GM18498 (cell line): ENCODE data around the gene ETV2.
"Not testable (repeated sequence)": the region's sequence is repeated elsewhere in the genome, so short reads cannot be mapped to it uniquely, and the experiment has no call there.

Source experiments
- ATAC-seq: cut with Tn5 transposase; IDR thresholded peaks from one replicate; pipeline ENCODE4 v1.9.1; 2021; ENCODE audit warnings: mild to moderate bottlenecking, moderate library complexity; ENCODE audit not compliant: unreplicated experiment

ETV2 gene

GRCh38 chr19:35655600-35655999, 14.1 kb downstream of the ETV2 start:
- ATAC-seq = no peak

- ATAC-seq = no peak
These were observed 15.2 kb downstream of the ETV2 start for GRCh38 chr19:35656700-35657099.

DNA sequence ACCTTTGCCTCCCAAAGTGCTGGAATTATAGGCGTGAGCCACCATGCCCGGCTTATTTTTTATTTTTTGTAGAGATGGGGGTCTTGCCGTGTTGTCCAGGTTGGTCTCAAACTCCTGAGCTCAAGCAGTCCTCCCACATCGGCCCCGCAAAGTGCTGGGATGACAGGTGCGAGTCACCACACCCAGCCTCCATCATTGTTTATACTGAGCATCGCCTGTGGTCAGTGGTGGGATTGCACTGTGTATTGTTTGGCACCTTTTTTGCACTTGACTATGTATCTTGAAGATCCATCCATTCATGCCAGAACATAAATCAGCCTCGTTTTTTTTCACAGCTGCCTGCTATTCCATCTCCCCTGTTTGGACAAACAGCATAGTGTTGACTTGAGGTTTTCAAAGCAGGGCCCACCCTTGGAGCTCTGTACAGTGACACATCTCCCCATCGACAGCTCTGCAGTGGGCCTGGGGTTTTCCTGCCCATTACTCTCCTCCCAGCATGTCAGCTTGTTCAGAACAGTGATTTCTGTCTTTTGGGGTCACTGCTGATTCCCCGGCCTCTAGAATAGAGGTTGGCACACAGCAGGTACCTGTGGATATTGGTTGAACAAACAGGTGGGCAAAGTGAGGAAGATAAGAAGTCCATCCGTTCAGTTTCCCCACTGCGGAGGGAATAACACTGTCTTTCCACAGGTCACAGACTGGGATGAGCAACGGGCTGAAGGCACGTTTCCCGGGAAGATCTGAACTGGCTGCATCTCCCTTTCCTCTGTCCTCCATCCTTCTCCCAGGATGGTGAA, 16.6 kb downstream of the ETV2 start:
- no peak for ATAC-seq

GRCh38 chr19:35661995-35662340, 20.4 kb downstream of the ETV2 start:
- no peak for ATAC-seq

- no peak for ATAC-seq
These were observed 22.4 kb downstream of the ETV2 start for GRCh38 chr19:35663981-35664380.

DNA sequence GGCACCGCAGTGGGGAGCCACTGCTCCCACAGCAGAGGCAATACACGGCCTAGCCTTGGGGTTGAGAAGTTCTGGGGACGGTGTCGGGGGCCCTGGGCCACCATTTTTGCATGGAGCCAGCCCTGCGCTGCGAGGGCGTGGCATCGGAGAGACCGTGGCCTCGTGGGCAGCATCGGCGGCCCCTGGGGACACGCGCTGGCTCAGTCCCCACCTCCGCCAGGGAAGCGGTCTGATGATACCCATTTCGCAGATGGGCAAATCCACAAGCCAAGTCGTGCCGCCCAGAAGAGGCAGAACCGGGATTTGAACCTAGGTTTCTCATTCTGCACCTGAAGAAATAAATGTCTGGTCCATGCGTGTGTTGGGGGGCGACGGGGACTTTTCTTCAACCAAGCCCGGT, 23.6 kb downstream of the ETV2 start:
- ATAC-seq = no peak

DNA sequence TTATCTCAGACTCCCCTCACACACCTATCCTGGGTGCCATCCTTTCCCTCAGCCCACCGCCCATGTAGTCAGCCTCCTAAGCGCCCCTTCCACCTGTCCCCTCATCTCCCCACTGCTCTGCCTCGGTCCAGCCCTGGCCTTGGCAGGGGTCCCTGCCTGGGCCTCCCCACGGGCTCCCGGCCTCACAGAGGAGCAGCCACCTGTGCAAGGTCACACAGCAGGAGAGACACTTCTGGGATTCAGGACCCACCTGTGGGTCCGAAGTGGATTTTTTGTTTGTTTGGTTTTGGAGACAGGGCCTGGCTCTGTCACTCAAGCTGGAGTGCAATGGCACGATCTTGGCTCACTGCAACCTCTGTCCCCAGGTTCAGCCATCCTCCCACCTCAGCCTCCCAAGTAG, 24.1 kb downstream of the ETV2 start:
- no peak for ATAC-seq

- no peak for ATAC-seq
These were observed 24.8 kb downstream of the ETV2 start, which contains the start of gene UPK1A for GRCh38 chr19:35666251-35666913. UPK1A (plus strand) TSS chr19:35666517; CDS start chr19:35666813, 296 bp downstream.

GRCh38 chr19:35669566-35669965, 28.0 kb downstream of the ETV2 start:
- no peak for ATAC-seq

- no peak for ATAC-seq
These were observed 28.4 kb downstream of the ETV2 start for GRCh38 chr19:35669974-35670373.

DNA sequence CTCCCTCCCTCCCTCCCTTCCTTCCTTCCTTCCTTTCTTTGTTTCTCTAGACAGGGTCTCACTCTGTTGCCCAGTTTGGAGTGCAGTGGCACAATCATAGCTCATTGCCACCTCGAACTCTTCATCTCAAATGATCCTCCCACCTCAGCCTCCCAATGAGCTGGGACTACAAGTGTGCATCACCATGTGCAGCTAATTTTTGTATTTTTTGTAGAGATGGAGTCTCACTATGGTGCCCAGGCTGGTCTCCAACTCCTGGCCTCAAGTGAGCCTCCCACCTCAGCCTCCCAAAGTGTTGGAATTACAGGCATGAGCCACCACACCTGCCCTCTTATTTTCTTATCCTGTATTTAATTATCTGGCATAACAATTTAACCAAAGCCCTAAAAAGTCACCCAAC, 29.1 kb downstream of the ETV2 start:
- no peak for ATAC-seq

DNA sequence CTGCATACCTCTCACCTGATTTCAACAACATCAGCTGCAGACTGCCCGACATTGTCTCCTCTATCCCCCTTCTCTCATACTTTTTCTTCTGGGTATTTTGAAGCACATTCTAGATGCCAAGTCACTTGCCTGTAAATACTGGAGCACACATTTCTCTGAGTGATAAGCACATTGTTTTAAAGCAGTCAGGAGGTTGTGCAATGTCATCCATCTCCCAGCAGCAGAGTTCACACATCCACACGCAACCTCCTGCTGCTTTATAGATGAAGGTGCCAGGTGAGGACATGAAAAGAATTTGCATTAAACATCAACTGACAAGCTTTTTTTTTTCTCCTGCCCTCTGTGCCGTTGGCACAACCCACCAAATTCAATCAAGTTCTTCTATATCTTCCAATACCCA, 30.3 kb downstream of the ETV2 start:
- ATAC-seq = no peak

- no peak for ATAC-seq
These were observed 31.7 kb downstream of the ETV2 start for GRCh38 chr19:35673121-35673804.

- no peak for ATAC-seq
These were observed 34.1 kb downstream of the ETV2 start for GRCh38 chr19:35675589-35676140.

DNA sequence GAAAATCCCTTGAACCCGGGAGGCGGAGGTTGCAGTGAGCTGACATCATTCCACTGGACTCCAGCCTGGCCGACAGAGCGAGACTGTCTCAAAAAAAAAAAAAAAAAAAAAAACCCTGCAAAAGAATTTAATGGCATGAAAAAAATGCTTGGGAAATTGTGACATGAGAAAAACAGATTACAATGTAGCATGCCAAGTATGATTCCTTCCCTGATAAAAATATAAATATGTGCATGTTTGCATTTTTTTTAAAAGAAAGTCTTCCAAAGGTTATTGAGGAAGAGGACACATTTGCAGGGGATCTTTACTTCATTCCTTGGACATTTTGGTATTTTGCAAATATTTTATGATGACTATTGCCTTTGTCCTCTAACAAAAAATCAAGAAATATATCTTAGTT, 48.3 kb downstream of the ETV2 start:
- ATAC-seq = no peak

GRCh38 chr19:35691106-35691505, 49.6 kb downstream of the ETV2 start:
- not testable (repeated sequence) for ATAC-seq

DNA sequence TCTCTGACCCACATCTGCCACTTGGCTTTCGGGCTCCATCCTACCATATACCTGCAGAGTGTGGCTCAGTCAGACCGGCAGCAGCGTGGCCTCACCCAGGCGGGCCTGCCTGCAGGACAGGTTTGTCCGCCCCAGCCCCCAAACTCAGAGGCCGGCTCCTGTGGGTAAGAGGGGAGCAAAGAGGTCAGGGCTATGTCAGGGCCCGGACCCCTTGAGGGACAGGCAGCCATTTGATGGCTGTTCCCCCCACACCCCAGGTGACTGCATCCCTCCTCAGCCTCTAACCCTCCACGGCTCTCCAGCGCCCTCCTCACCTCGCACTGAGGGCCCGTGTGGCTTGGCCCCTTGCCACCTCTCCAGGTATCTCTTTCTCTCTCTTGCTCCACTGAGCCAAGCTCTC, 50.5 kb downstream of the ETV2 start:
- ATAC-seq = no peak

DNA sequence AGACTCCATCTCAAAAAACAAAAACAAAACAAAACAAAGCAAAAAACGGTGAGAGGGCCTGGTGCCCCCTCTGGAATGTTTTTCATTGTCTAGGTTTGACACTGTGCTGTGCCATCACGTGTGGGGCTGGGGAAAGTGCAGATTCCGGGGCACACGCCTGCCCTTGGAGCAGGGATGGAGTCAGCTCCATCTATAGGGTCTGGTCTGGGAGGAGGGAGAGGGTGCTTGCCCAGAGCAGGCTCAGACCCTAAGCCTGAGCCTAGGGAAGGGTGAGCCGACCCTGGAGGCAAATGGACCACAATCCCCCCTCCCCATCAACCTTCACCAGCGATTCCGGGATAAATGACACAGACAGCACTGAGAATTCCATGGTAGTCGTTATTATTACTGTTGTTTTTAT, 51.9 kb downstream of the ETV2 start:
- ATAC-seq = no peak

- ATAC-seq = peak; percentile 80
These were observed 52.5 kb downstream of the ETV2 start for GRCh38 chr19:35693835-35694599.
